Measurements from ENCODE around the gene FXR2.
"Not testable (repeated sequence)": the region's sequence is repeated elsewhere in the genome, so short reads cannot be mapped to it uniquely, and the experiment has no call there.

FXR2 gene

GRCh38 chr17:7618608-7619007, 3.9 kb upstream of the FXR2 start:
- TF ChIP-seq CTCF (IDR thresholded peaks at IDR 0.05; ENCODE audit: low read depth, low read length, missing control alignments) = no peak
- H3K4me3 ChIP-seq (ENCODE audit: low read depth, low read length) = no peak overlapping the region
- no peak for DNase-seq (ENCODE audit: low read depth)

- peak overlapping the region; percentile 57 for H3K4me3 ChIP-seq (ENCODE audit: low read depth, low read length)
- TF ChIP-seq CTCF (IDR thresholded peaks at IDR 0.05; ENCODE audit: low read depth, low read length, missing control alignments) = no peak
- DNase-seq (ENCODE audit: low read depth) = no peak
These were observed 609 bp upstream of the FXR2 start for GRCh38 chr17:7615265-7615747.

- H3K4me3 ChIP-seq (ENCODE audit: low read depth, low read length) = peak overlapping the region; percentile 96
- no peak for TF ChIP-seq CTCF (IDR thresholded peaks at IDR 0.05; ENCODE audit: low read depth, low read length, missing control alignments)
- no peak for DNase-seq (ENCODE audit: low read depth)
These were observed 800 bp downstream of the FXR2 start for GRCh38 chr17:7613769-7614424.

- no peak overlapping the region for H3K4me3 ChIP-seq (ENCODE audit: low read depth, low read length)
- DNase-seq (ENCODE audit: low read depth) = no peak
- no peak for TF ChIP-seq CTCF (IDR thresholded peaks at IDR 0.05; ENCODE audit: low read depth, low read length, missing control alignments)
These were observed 2.4 kb downstream of the FXR2 start for GRCh38 chr17:7612294-7612640.

GRCh38 chr17:7611635-7612293, 2.9 kb downstream of the FXR2 start:
- no peak for TF ChIP-seq CTCF (IDR thresholded peaks at IDR 0.05; ENCODE audit: low read depth, low read length, missing control alignments)
- no peak for DNase-seq (ENCODE audit: low read depth)
- no peak overlapping the region for H3K4me3 ChIP-seq (ENCODE audit: low read depth, low read length)

GRCh38 chr17:7610641-7611040, 4.1 kb downstream of the FXR2 start:
- DNase-seq (ENCODE audit: low read depth) = no peak
- no peak overlapping the region for H3K4me3 ChIP-seq (ENCODE audit: low read depth, low read length)
- no peak for TF ChIP-seq CTCF (IDR thresholded peaks at IDR 0.05; ENCODE audit: low read depth, low read length, missing control alignments)

GRCh38 chr17:7606280-7606679, 8.4 kb downstream of the FXR2 start:
- TF ChIP-seq CTCF (IDR thresholded peaks at IDR 0.05; ENCODE audit: low read depth, low read length, missing control alignments) = no peak
- no peak overlapping the region for H3K4me3 ChIP-seq (ENCODE audit: low read depth, low read length)
- DNase-seq (ENCODE audit: low read depth) = no peak

GRCh38 chr17:7597561-7597960, 17.1 kb downstream of the FXR2 start:
- DNase-seq (ENCODE audit: low read depth); H3K4me3 ChIP-seq (ENCODE audit: low read depth, low read length): not testable (repeated sequence)
